IPS-NIHi7 (cell line): Measurements from ENCODE around the gene COL4A2.
"Not testable (repeated sequence)": the region's sequence is repeated elsewhere in the genome, so short reads cannot be mapped to it uniquely, and the experiment has no call there.

Experiments
- DNase-seq: peaks from one replicate; pipeline ENCODE4 v3.0.0; 2012; ENCODE audit warnings: mixed read lengths; ENCODE audit errors: extremely low spot score

COL4A2 gene

GRCh38 chr13:110438211-110438610, 131.1 kb downstream of the COL4A2 start:
- DNase-seq, result no peak

DNA sequence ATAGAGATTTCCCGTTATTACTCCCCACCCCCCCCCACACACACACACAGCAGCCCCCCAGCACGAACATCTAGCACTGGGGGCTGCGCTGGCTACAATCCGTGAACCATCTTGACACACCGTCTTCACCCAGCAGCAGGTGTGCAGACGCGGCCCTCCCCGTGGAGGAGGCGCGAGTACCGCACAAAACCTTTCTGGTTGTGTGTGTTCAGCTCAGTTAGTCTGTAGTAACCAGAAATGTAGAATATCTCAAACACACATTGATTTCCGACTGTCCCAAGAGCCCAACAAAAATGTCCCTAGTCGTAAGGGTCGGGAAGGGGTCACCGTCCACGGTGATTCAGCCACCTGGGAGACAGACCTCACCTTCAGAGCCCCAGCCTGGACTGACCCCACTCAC, 131.7 kb downstream of the COL4A2 start:
- DNase-seq, result no peak

DNA sequence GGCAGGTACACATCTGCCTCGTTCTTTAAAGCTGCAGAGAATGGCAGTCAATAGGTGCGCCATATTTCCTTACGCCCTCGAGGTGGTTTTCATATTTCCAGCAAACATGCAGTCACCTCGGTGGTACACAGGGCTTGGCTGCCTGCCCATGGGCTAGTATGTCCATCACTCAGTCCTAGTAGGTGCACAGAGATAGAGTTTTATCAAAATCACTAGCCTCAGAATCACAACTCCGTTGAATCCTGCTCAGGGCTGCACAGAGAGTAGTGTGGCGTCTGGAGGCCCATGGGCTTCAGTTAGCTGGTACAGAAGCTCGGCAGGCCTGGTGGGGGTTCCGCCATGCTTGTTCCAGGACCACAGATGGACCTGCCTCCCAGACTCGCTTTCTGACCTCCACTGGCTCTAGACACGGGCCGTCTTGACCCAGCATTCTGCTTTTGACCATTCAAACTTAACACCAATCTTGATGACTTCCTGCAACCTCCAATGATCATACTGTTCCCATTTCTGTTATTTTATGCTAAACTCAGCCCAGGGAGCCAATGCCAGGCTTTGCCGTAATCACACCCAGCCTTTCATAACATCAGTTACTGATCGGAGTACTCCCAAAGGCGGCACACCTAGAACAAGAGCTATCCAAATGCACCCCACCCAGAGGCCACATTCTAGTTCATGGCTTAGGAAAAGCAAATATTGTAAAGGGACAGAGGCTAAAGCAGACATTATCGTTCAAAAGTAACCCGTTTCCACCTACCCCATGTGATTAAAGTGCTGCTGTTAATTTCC, 134.1 kb downstream of the COL4A2 start:
- DNase-seq, result no peak

GRCh38 chr13:110442930-110443621, 136.0 kb downstream of the COL4A2 start:
- DNase-seq, result no peak

- DNase-seq, result no peak
These were observed 136.6 kb downstream of the COL4A2 start for GRCh38 chr13:110443622-110444225.

DNA sequence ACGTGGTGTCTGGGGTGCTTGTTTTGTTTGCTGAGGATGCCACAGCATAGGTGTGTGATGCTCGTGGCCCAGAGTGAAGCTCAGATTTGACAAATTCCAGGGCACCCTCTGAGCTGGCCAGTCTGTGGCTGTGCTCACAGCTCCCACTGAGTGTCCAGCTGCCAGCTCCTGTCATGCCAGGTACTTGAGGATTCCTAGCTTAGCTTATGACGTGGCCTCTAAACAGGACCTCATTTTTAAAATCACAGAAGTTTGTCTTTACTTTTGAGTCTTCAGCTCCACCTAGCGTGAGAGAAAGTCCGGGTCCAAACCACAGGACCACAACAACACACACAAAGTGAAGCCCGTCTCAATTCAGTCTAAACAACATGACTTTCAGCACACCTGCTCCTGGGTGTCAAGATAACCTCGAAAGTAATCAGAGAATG, 137.2 kb downstream of the COL4A2 start:
- DNase-seq, result no peak

DNA sequence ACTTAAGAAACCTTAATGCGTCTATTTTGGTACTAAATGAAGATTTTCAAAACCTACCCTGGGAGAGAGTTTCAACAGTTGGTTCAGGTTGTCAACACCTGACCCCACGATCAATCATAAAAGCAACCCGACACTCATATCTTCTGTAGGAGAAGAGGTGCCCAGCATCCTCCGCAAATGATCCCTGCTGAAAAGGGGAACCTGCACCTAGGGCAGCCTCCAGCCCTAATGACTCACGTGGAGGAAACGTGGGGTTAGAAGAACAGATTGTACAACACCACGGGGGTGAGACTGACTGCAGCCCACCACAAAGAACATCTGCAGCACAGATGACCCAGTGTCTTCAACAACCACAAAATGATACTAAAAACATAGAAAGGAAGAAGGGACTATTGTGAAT, 138.1 kb downstream of the COL4A2 start:
- no peak for DNase-seq

- DNase-seq, result no peak
These were observed 138.9 kb downstream of the COL4A2 start for GRCh38 chr13:110445722-110446574.

DNA sequence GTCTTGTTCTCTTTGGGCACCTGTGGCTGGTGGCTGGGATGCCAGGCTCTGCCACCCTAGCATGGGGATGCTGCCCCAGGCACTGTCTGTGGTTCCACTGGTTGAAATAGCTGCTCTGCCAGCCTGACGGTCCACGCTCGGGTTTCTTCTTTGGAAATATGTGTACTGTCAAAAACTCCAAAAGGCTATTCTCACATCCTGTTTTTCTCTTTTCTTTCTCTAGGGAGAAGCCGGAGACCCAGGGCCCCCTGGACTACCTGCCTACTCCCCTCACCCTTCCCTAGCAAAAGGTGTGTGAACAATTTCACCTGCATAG, 139.4 kb downstream of the COL4A2 start:
- no peak for DNase-seq

GRCh38 chr13:110447058-110447511, 140.0 kb downstream of the COL4A2 start:
- no peak for DNase-seq

- no peak for DNase-seq
These were observed 140.7 kb downstream of the COL4A2 start for GRCh38 chr13:110447801-110448200.

DNA sequence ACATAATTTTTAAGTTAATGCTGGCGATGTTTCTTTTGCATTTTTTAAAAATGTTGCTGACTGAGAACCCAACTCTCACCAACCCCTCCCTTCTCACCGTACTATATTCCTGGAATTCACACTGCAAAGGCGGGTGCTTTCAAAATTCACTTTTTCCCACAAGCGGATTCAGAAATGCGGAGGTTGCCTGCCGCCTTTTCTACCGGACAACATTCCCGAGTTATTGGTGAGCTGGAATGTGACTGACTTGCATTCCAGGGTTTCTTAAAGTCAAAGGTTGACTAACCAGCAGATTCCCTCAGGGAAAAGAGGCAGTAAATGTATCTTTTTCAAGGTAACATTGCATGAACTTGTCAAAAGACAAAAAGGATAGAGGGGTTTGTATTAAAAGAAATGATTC, 141.1 kb downstream of the COL4A2 start:
- no peak for DNase-seq

DNA sequence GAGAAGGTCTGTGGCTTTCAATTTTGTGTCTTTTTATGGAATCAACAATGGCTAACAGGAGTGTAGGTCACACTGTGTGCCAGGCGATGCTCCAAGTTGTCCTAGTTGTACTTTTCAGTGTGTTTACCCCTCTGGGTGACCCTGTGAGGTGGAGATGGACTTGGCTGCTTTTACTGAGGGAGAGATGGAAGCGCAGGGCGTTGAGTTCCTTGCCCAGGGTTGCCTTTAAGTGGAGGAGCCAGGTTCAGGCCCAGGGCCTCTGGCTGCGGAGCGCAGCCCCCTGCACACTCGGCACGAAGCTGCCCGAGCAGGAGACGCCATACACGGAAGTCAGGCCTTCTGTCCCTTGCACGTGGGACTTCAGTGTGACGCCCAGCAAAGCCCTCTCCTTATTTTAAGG, 141.6 kb downstream of the COL4A2 start:
- DNase-seq, result no peak

DNA sequence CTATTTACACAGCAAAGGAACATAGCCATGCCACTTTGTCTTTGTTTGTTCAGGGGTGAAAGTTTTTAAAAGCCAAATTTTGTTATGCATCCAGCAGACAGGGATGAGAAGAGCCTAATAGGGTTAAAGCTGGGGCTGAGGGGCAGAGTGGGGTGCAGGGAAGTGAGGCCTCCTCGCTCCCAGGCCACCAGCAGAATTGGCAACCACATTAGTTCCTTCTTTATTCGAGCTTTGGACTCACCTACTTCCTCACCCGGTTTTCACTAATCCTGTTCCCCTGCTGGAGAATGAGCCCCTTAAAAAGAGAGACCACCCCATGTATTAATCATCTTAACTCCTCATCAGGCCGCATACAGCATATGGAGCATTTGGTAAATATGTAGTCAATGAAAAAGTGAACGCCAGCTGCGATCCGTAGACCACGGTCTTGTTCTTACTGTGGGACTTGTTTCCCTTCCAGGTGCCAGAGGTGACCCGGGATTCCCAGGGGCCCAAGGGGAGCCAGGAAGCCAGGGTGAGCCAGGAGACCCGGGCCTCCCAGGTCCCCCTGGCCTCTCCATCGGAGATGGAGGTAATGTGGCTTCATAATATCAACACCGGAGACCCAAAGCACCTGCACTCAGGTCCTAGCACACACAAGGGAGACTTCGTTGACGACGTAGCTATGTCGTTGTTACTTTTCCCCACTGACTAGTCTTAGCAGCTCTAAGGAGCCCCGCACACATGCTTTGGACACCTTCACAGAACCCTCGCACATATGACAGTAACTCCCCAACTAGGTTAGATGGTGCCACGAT, 142.3 kb downstream of the COL4A2 start:
- DNase-seq, result no peak

DNA sequence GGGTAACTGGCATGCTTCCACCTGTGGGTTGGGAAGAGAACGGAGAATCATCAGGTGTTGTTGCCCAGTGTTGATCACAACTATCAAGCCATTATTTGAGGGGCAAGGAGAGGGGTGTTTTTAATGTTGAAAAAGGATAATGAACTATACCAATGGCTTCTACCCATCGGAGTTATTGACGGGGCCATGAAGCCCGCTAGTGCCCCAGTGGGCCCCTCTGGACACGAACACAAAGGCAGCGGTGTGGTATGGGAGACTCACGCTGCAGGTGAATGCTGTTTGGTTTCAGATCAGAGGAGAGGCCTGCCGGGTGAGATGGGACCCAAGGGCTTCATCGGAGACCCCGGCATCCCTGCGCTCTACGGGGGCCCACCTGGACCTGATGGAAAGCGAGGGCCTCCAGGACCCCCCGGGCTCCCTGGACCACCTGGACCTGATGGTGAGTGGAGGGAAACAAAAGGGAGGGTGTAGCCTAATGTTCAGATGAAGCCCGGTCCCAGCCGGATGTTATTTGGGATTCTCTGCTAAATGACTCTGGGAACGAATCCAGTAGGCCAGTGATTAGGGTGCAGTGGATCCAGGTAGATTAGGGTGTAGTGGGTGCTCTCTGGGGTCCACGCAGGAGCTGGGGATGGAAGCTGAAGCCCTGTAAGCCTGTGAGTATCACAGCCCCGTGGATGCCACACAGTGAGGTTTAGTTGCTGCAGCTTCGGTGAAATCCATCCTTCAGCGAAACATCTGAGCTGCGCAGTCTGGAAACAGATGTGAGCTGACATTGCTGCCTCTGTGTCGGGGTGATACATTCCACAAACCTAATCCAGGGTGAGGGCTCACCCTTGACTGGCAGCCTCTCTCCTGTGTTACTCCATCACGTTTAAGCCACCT, 143.2 kb downstream of the COL4A2 start:
- DNase-seq, result no peak

DNA sequence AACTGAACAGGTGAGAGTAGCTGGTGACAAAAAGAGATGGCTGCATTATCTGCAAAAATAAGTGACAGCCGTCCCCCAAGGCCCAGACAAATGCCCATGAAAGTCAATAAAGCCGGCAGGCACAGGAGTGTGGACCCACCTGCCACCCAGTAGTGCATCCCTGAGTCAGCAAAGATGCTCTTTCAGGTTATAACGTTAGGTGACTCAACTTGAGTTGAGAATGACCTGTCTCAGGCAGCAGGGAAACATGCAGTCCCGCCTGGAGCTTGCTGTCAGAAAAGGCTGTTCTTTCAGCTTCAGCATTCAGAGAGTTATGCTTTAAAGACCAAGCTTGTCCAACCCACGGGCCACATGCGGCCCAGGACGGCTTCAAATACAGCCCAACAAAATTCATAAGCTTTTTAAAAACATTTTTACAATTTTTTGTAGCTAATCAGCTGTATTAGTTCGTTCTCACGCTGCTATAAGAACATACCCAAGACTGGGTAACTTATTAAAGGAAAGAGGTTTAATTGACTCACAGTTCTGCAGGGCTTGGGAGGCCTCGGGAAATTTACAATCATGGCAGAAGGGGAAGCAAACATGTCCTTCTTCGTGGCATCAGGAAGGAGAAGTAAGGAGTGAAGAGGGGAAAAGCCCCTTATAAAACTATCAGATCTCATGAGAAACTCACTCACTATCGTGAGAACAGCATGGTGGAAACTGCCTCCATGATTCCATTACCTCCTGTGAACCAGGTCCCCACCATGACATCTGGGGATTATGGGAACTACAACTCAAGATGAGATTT, 144.1 kb downstream of the COL4A2 start:
- no peak for DNase-seq

DNA sequence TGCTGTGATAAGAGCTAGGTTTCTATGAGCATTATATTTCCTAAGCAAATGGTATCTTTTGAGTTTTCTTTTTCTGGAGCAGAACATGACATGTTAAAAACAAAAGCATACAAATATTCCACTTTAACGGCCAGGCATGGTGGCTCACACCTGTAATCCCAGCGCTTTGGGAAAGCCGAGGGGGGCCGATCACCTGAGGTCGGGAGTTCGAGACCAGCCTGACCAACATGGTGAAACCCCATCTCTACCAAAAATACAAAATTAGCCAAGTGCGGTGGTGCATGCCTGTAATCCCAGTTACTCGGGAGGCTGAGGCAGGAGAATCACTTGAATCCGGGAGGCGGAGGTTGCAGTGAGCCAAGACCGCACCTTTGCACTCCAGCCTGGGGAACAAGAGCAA, 146.0 kb downstream of the COL4A2 start:
- DNase-seq, result not testable (repeated sequence)

DNA sequence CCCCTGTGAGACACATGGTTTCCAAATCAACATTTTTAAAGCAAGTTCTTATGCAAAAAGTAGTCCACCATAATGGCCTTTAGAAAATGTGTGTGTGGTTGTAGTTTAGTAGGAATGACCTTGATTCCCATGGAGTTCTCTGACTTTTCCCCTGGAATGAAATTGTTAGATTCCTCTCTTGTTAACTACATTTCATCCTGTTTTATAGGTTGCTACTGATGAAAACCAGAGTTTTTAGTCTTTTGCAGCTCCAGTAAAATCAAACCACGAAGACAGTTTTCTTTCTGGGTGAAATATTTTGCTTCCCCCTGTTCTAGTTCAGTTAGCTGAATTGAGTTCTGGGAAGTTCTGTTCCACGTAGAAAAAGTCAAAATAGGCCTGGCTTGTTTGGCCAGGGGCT, 146.7 kb downstream of the COL4A2 start:
- DNase-seq, result no peak

- no peak for DNase-seq
These were observed 147.3 kb downstream of the COL4A2 start for GRCh38 chr13:110454227-110454859.
